HG02973 (cell line): ENCODE measurements around the gene GGCX.
"Not testable (repeated sequence)": the region's sequence is repeated elsewhere in the genome, so short reads cannot be mapped to it uniquely, and the experiment has no call there.

Source experiments
- ATAC-seq: cut with Tn5 transposase; IDR thresholded peaks from one replicate; pipeline ENCODE4 v1.9.1; 2021; ENCODE audit warnings: moderate library complexity; ENCODE audit not compliant: unreplicated experiment

Gene GGCX

DNA sequence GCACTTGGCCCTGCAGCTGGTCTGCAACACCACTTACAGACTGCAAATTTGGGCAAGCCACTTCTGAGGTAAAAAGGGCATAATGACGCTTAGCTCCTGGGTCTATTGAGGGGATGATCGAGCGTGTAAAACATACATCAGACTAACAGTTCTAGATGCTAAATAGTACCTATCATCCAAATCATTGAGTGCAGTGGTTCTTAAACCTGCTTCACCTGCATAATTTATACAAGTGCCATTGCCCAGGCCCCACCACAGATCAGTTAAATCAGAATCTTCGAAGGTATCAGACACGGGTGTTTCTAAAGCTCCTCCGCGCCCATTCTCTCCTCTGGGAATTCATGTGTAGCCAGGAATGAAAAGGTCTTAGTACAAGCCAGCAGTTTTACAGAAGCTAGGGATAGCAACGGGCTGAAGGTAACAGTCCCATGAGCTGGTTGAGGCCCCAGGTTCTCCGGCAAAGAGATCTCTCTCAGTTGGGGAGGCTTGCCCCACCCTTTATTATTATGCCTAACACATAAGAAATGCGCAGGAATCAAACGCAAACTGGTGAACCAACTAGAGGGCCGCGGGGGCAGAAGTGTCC lies 33.5 kb upstream of the GGCX start:
- ATAC-seq: no peak

DNA sequence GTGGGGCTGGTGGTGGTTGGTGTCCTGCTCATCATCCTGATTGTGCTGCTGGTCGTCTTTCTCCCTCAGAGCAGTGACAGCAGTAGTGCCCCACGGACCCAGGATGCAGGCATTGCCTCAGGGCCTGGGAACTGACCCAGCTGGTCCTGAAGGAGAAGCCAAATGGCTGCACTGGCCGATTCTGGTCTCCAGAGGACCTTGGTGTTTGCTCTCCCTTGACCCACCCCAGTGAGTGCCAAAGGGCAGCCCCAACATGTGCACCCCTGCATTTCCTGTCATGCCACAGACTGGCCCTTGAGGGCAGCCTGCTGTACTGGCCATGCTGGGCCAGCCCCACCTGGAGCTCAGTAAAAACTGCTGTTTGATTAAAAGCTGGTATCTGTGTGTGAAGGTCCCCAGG lies 31.7 kb upstream of the GGCX start:
- ATAC-seq: no peak

DNA sequence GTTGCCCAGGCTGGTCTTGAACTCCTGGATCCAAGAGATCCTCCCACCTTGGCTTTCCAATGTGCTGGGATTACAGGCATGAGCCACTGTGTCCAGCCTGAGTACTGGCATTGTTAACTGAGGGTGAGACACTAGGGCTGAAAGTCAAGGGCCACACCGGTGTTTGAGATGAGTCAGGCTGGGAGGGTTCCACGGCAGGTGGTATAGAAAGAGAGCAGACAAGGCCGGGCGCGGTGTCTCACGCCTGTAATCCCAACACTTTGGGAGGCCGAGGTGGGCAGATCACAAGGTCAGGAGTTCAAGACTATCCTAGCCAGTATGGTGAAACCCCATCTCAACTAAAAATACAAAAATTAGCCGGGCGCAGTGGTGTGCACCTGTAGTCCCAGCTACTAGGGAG lies 31.0 kb upstream of the GGCX start:
- not testable (repeated sequence) for ATAC-seq

GRCh38 chr2:85591563-85591962 lies 30.3 kb upstream of the GGCX start:
- ATAC-seq: no peak

GRCh38 chr2:85590950-85591349 lies 29.7 kb upstream of the GGCX start:
- ATAC-seq: no peak

- ATAC-seq: no peak
Observed at GRCh38 chr2:85589982-85590791, 28.9 kb upstream of the GGCX start.

- no peak for ATAC-seq
Observed at GRCh38 chr2:85589181-85589580, 27.9 kb upstream of the GGCX start.

DNA sequence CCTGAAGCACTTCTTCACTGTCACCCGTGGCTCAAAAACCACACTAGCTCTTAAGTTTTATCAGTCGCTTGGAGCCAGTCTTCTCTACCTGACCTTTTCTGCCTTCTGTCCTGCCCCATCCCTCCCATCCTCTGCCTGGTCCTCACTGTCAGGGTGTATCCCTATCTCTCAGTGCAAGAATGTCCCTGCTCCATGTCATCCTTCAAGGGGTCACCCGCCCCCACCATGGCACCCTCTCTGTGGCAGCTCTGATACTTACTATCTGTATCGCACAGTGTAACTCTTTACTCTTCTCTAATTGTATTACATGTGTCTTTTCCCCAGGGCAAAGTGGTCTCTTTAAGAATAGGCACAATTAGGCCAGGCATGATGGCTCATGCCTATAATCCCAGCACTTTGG lies 27.4 kb upstream of the GGCX start:
- ATAC-seq: no peak

DNA sequence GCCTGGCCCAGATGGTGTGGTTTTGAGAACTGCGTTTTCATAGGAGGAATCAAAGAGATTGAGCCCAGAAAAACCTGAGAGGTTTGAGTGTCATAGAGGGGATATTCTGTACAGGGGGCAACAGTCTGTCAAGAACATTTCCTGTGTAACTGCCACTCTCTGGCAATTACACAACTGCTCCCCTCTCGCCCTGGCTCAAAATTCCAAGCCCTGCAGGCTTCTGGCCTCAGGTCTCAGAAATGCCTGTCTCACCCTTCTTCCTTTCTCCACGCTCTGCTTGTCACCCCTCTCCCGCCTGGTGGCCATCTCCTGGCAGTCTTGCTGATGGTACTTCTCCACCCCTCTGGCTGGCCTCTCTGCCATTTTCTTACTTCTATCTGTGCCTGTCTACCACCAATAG lies 26.9 kb upstream of the GGCX start:
- ATAC-seq: no peak

DNA sequence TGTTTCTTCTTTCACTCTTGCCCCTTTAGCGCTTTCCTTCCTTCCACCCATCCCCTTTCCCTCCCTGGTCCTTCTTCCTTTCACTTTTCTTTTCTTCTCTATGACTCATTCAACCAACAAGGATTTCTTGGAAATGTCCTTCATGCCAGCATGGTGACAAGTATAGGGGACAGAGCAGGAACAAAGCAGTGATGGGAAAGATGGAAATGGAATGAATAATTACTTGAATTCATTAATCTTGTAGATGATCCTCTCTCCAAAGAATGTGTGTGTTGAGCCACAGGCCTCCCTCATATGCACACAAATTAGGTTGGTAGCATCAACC lies 24.4 kb upstream of the GGCX start:
- ATAC-seq: no peak

GRCh38 chr2:85584857-85585780 lies 23.8 kb upstream of the GGCX start:
- ATAC-seq: peak; percentile 41

GRCh38 chr2:85584354-85584856 lies 23.1 kb upstream of the GGCX start, which contains the start of gene VAMP5:
VAMP5 (plus strand) TSS chr2:85584431; CDS start chr2:85584491, 60 bp downstream.
- ATAC-seq: no peak

GRCh38 chr2:85583667-85584353 lies 22.5 kb upstream of the GGCX start:
- ATAC-seq: no peak

GRCh38 chr2:85582492-85582891 lies 21.2 kb upstream of the GGCX start:
- ATAC-seq: no peak

- no peak for ATAC-seq
Observed at GRCh38 chr2:85580206-85580605, 18.9 kb upstream of the GGCX start.

GRCh38 chr2:85579266-85579935 lies 18.1 kb upstream of the GGCX start:
- no peak for ATAC-seq

DNA sequence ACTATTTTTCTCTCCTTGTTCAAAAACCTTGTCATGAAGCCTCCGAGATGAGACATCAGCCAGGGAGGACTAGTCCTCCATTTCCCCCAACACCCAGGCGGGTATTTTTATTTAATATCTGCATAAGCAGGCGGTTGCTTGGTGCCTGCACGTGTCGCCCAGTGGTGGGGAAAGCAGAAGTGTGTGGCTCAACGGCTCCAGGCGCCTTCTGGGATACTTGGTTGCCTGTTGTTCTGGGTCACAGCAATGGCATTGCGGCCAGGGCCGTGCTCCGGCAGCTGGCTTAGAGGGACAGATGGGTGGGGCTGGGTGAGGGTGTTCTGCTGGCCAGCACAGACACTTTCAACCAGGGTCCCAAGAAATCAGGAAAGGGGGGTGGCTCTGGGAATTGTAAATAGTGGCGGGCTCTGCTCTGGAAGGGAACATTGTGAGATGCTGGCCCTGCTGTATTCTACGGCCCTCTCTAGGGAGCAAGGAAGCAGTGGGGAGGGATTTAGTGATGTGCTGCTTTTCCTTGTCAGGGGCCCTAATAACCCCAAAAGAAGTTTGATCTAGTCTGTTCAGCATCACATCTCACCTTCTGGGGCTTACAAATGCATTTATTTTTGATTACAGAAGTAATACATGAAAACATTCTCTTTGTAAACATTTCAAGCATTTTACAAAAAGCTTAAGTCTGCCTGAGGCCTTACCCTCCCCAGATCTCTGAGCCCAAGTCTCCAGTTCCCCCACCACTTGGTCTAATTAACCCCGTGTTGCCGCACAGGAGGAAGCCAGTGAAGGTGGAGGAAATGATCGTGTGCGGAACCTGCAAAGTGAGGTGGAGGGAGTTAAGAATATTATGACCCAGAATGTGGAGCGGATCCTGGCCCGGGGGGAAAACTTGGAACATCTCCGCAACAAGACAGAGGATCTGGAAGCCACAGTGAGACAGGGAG lies 17.2 kb upstream of the GGCX start:
- no peak for ATAC-seq

DNA sequence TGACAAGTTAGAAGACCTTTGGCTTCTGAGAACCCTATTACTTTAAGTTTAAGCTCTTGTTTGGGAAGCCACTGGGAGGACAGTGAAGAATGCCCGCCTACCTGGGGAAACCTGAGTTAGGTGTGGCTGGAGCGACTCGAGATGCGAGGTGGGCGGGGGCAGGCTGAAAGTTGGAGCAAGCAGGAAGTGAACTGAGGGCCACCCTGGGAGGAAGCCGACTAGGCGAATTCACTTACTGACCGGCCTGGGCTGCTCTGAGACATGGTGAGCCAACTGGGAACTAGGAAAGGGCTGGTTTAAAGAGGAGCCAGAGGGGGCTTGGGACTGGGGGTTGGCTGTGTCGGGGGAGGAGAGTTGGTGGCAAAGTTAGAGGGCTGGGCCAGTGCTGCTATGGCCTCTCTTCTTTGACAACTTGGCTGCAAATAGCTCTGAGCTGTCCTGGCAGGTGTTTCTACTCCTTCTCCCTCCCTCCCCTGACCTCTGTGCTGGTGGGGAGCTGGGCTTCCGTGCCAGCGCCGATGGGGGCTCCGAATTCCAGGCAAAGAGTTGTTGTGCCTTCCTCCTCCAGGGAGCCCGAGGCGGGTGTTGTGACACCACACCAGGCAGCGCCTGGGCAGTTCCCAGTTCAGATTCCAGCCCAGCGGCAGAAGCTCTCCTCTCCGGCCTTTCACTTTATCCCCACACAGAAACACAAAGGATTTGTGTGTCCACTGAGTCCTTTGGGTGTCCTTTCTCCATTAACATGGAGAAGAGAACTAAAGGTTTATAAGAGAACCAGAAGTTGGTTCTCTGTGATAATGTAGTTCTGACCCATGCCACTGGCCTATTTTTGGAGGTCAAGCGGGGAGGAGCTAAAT lies 16.3 kb upstream of the GGCX start, which contains the start of gene VAMP8:
TSS of gene VAMP8 (plus strand) at position 201 of the 857 bp plus-strand sequence. CDS start at position 262, 61 bp downstream.
- ATAC-seq: peak; percentile 62
